C4-2B (cell line): ENCODE measurements around the gene TMEM134.

Source experiments
- H3K27ac ChIP-seq: fragments of 450-650 bp; 2 replicates; pipeline ENCODE4 v1.5.1; 2017
- CTCF ChIP-seq: fragments of 450-650 bp; conservative IDR thresholded peaks from 2 replicates; pipeline ENCODE4 v1.5.1; 2017; ENCODE audit warnings: mild to moderate bottlenecking
- ZFX ChIP-seq: fragments of 450-650 bp; IDR thresholded peaks from 2 replicates; pipeline ENCODE4 v1.6.1; 2017

The TMEM134 gene

GRCh38 chr11:67492801-67493547, 23.9 kb upstream of the TMEM134 start:
- TF ChIP-seq CTCF (no peak), ZFX (no peak)
- H3K27ac ChIP-seq: no peak overlapping the region

- no peak overlapping the region for H3K27ac ChIP-seq
- TF ChIP-seq CTCF: no peak
- no peak for TF ChIP-seq ZFX
These were observed 23.1 kb upstream of the TMEM134 start for GRCh38 chr11:67492069-67492727.

GRCh38 chr11:67491276-67492068, 22.4 kb upstream of the TMEM134 start:
- TF ChIP-seq ZFX (no peak), CTCF (no peak)
- H3K27ac ChIP-seq: no peak overlapping the region

GRCh38 chr11:67490727-67491065, 21.6 kb upstream of the TMEM134 start:
- H3K27ac ChIP-seq: no peak overlapping the region
- TF ChIP-seq CTCF (no peak), ZFX (no peak)

- H3K27ac ChIP-seq: no peak overlapping the region
These were observed 21.1 kb upstream of the TMEM134 start for GRCh38 chr11:67489885-67490726.

DNA sequence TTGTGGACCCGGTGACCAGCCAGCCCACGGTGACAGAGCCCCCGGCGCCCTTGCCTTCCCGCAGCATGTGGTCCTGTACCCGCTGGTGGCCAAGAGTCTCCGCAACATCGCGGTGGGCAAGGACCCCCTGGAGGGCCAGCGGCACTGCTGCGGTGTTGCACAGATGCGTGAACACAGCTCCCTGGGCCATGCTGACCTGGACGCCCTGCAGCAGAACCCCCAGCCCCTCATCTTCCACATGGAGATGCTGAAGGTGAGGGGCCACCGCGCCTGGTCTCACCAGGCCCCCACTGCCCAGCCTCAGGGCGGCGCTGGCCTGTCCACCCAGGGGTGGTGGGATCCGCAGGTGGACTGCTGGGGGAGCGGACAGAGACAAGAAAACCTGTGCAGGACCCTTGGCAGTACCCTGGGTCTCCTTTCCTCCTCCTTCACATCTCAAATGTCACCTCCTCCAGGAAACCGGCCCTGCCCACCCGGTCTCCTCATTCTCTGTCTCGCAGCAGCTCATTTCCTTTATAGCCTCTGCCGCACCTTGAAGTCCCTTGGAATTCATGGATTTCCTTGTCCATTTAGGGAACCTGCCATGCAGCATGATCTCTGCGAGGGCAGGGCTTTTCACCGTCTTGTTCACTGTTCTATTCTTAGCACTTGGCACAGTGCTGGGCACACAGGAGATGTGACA, 20.3 kb upstream of the TMEM134 start:
- H3K27ac ChIP-seq: no peak overlapping the region
- TF ChIP-seq ZFX (no peak), CTCF (no peak)

More at GRCh38 chr11:67489885-67490726, 21.1 kb upstream of the TMEM134 start:
- TF ChIP-seq CTCF (no peak), ZFX (no peak)
